NAMALWA (cell line): Measurements from ENCODE around the gene RNU6-9.

Experiments
- DNase-seq: peaks from one replicate; pipeline ENCODE4 v3.0.0-alpha.2; 2015; ENCODE audit warnings: low spot score

Gene RNU6-9

GRCh38 chr19:899336-900042, 6.2 kb downstream of the RNU6-9 start:
- DNase-seq, result no peak

- DNase-seq, result no peak
Observed at GRCh38 chr19:900043-900301, 6.7 kb downstream of the RNU6-9 start.

- DNase-seq, result no peak
Observed at GRCh38 chr19:900302-901111, 7.2 kb downstream of the RNU6-9 start.

- no peak for DNase-seq
Observed at GRCh38 chr19:901216-902092, 8.2 kb downstream of the RNU6-9 start.

GRCh38 chr19:902093-902370, 8.7 kb downstream of the RNU6-9 start:
- no peak for DNase-seq

GRCh38 chr19:902446-903226, 9.4 kb downstream of the RNU6-9 start:
- DNase-seq, result no peak

GRCh38 chr19:903266-903797, 10.0 kb downstream of the RNU6-9 start:
- DNase-seq, result no peak

GRCh38 chr19:904545-904944, 11.3 kb downstream of the RNU6-9 start:
- no peak for DNase-seq

GRCh38 chr19:906480-906879, 13.2 kb downstream of the RNU6-9 start:
- DNase-seq, result peak; percentile 74

GRCh38 chr19:907183-907853, 14.0 kb downstream of the RNU6-9 start:
- peak; percentile 59 for DNase-seq

GRCh38 chr19:911197-912033, 18.1 kb downstream of the RNU6-9 start:
- DNase-seq, result no peak

- DNase-seq, result no peak
Observed at GRCh38 chr19:912181-913079, 19.1 kb downstream of the RNU6-9 start.

GRCh38 chr19:913080-913748, 19.9 kb downstream of the RNU6-9 start, which contains the start of gene R3HDM4:
R3HDM4 (minus strand) TSS chr19:913219; CDS start chr19:913157, 62 bp downstream.
- DNase-seq, result peak; percentile 71

GRCh38 chr19:916645-917322, 23.5 kb downstream of the RNU6-9 start:
- no peak for DNase-seq

- peak; percentile 62 for DNase-seq
Observed at GRCh38 chr19:917323-918151, 24.3 kb downstream of the RNU6-9 start, which contains the start of gene KISS1R. KISS1R (plus strand) TSS chr19:917333; CDS start chr19:917503, 170 bp downstream.

GRCh38 chr19:918152-918437, 24.8 kb downstream of the RNU6-9 start:
- DNase-seq, result no peak

GRCh38 chr19:918481-919198, 25.4 kb downstream of the RNU6-9 start:
- DNase-seq, result no peak
